Measurements from ENCODE around the gene PRAME.
"Not testable (repeated sequence)": the region's sequence is repeated elsewhere in the genome, so short reads cannot be mapped to it uniquely, and the experiment has no call there.

GRCh38 chr22:22608022-22608421, 49.0 kb upstream of the PRAME start:
- TF ChIP-seq EZH2 (optimal IDR thresholded peaks at IDR 0.05; ENCODE audit: low read depth, low read length); EZH2phosphoT487 (IDR thresholded peaks at IDR 0.05; ENCODE audit: low read length); CTCF (IDR thresholded peaks at IDR 0.05; ENCODE audit: low read length): not testable (repeated sequence)
